Ishikawa (cell line): ENCODE data around the gene ST8SIA1.

Experiments used
- CEBPB ChIP-seq: IDR thresholded peaks from 2 replicates; pipeline ENCODE4 v1.6.1; 2012
- CREB1 ChIP-seq: IDR thresholded peaks from 2 replicates; pipeline ENCODE4 v1.6.1; 2012; ENCODE audit warnings: low read depth
- EGR1 ChIP-seq: IDR thresholded peaks from 2 replicates; pipeline ENCODE4 v1.6.1; 2012
- EP300 ChIP-seq: IDR thresholded peaks from 2 replicates; pipeline ENCODE4 v1.6.1; 2012; ENCODE audit warnings: borderline replicate concordance
- FOXM1 ChIP-seq: IDR thresholded peaks from 2 replicates; pipeline ENCODE4 v1.6.1; 2012; ENCODE audit warnings: low read depth, borderline replicate concordance
- MAX ChIP-seq: IDR thresholded peaks from 2 replicates; pipeline ENCODE4 v1.6.1; 2012
- NFIC ChIP-seq: IDR thresholded peaks from 2 replicates; pipeline ENCODE4 v1.6.1; 2012
- RAD21 ChIP-seq: IDR thresholded peaks from 2 replicates; pipeline ENCODE4 v1.6.1; 2012; ENCODE audit warnings: low read depth
- REST ChIP-seq: IDR thresholded peaks from 2 replicates; pipeline ENCODE4 v1.6.1; 2012; ENCODE audit warnings: low read depth, mild to moderate bottlenecking
- TAF1 ChIP-seq: IDR thresholded peaks from 2 replicates; pipeline ENCODE4 v1.6.1; 2012; ENCODE audit warnings: low read depth, mild to moderate bottlenecking
- TCF12 ChIP-seq: IDR thresholded peaks from 2 replicates; pipeline ENCODE4 v1.6.1; 2012; ENCODE audit warnings: low read depth
- TEAD4 ChIP-seq: IDR thresholded peaks from 2 replicates; pipeline ENCODE4 v1.6.1; 2012
- USF1 ChIP-seq: IDR thresholded peaks from 2 replicates; pipeline ENCODE4 v1.6.1; 2012
- YY1 ChIP-seq: IDR thresholded peaks from 2 replicates; pipeline ENCODE4 v1.6.1; 2012; ENCODE audit warnings: low read depth
- ZBTB7A ChIP-seq: IDR thresholded peaks from 2 replicates; pipeline ENCODE4 v1.6.1; 2012; ENCODE audit warnings: low read depth

ST8SIA1 gene

GRCh38 chr12:22335794-22336166 is 1.3 kb upstream of the ST8SIA1 start:
- TF ChIP-seq REST (no peak), TCF12 (no peak)

GRCh38 chr12:22333713-22334409 is 646 bp downstream of the ST8SIA1 start:
- TF ChIP-seq YY1: no peak
- no peak for TF ChIP-seq USF1
- TF ChIP-seq CEBPB: no peak
- TF ChIP-seq ZBTB7A: no peak
- no peak for TF ChIP-seq FOXM1
- no peak for TF ChIP-seq REST
- TF ChIP-seq TEAD4: no peak
- TF ChIP-seq TAF1: no peak
- no peak for TF ChIP-seq MAX
- no peak for TF ChIP-seq TCF12
- TF ChIP-seq CREB1: no peak
- TF ChIP-seq RAD21: no peak

- no peak for TF ChIP-seq FOXM1
- TF ChIP-seq CREB1: no peak
- no peak for TF ChIP-seq REST
- no peak for TF ChIP-seq TAF1
- no peak for TF ChIP-seq TEAD4
- TF ChIP-seq USF1: no peak
- no peak for TF ChIP-seq ZBTB7A
- no peak for TF ChIP-seq EGR1
- no peak for TF ChIP-seq RAD21
- no peak for TF ChIP-seq CEBPB
- TF ChIP-seq EP300: no peak
- no peak for TF ChIP-seq NFIC
- no peak for TF ChIP-seq MAX
- TF ChIP-seq YY1: no peak
- no peak for TF ChIP-seq TCF12
Observed at GRCh38 chr12:22333186-22333712, 1.3 kb downstream of the ST8SIA1 start.

- TF ChIP-seq CEBPB: no peak
- no peak for TF ChIP-seq YY1
- TF ChIP-seq TAF1: no peak
- TF ChIP-seq CREB1: no peak
- TF ChIP-seq EGR1: no peak
- TF ChIP-seq NFIC: no peak
- TF ChIP-seq RAD21: no peak
- TF ChIP-seq MAX: no peak
- no peak for TF ChIP-seq USF1
- TF ChIP-seq ZBTB7A: no peak
- TF ChIP-seq TCF12: no peak
- no peak for TF ChIP-seq EP300
- TF ChIP-seq TEAD4: no peak
- TF ChIP-seq FOXM1: no peak
- no peak for TF ChIP-seq REST
Observed at GRCh38 chr12:22332202-22332601, 2.3 kb downstream of the ST8SIA1 start.
